HepG2 (cell line): ENCODE data around the gene IRAK2.

Source experiments
- DPF2 ChIP-seq: sonication (generic); formaldehyde crosslinking; IDR thresholded peaks from 2 replicates; pipeline ENCODE4 v1.4.0; 2020; ENCODE audit warnings: mild to moderate bottlenecking, low read depth, missing genetic modification reagents, borderline replicate concordance
- FLYWCH1 ChIP-seq: sonication (generic); formaldehyde crosslinking; IDR thresholded peaks from 2 replicates; pipeline ENCODE4 v1.8.1; 2023; ENCODE audit warnings: mild to moderate bottlenecking, missing genetic modification reagents
- MAZ ChIP-seq, 2 experiments: sonication (generic) in 1 of 2; formaldehyde crosslinking in 1 of 2; IDR thresholded peaks; 2 replicates each; pipeline versions ENCODE4 v1.5.0 to v1.6.1; 2012 to 2020; ENCODE audit warnings: low read depth in 2 of 2, mild to moderate bottlenecking in 2 of 2, borderline replicate concordance in 1 of 2, improper control_type of control experiment in 1 of 2, low read length in 1 of 2, missing genetic modification reagents in 1 of 2, moderate library complexity in 1 of 2
- RBFOX2 ChIP-seq: fragments of 200-400 bp; formaldehyde crosslinking; IDR thresholded peaks from 2 replicates; pipeline ENCODE4 v1.6.1; 2017; ENCODE audit warnings: low read depth, mild to moderate bottlenecking, low read length
- REST ChIP-seq, 2 experiments: IDR thresholded peaks; 2 replicates each; pipeline ENCODE4 v1.6.1; 2011 to 2012; ENCODE audit warnings: low read length in 2 of 2, borderline replicate concordance in 1 of 2, low read depth in 1 of 2, mild to moderate bottlenecking in 1 of 2, moderate library complexity in 1 of 2
- TAF1 ChIP-seq: sonication (generic); formaldehyde crosslinking; IDR thresholded peaks from 2 replicates; pipeline ENCODE4 v1.4.0; 2020; ENCODE audit warnings: missing genetic modification reagents
- ZFX ChIP-seq: sonication (generic); formaldehyde crosslinking; IDR thresholded peaks from 2 replicates; pipeline ENCODE4 v1.4.0; 2020; ENCODE audit warnings: mild to moderate bottlenecking, low read depth, missing genetic modification reagents, moderate library complexity
- ZMAT5 ChIP-seq: sonication (generic); formaldehyde crosslinking; IDR thresholded peaks from 2 replicates; pipeline ENCODE4 v1.5.0; 2020; ENCODE audit warnings: mild to moderate bottlenecking, low read depth, missing genetic modification reagents, borderline replicate concordance
- ZNF343 ChIP-seq: sonication (generic); formaldehyde crosslinking; IDR thresholded peaks from 2 replicates; pipeline ENCODE4 v1.4.0; 2020; ENCODE audit warnings: mild to moderate bottlenecking, missing genetic modification reagents
- ZNF407 ChIP-seq: sonication (generic); formaldehyde crosslinking; IDR thresholded peaks from one replicate; pipeline ENCODE4 v1.5.1; 2020; ENCODE audit warnings: mild to moderate bottlenecking, missing genetic modification reagents; ENCODE audit errors: not compliant biosample characterization

- TF ChIP-seq MAZ (IDR thresholded peaks at IDR 0.05; ENCODE audit: borderline replicate concordance, low read depth, low read length) (no peak), MAZ (CRISPR knock-in tag; IDR thresholded peaks at IDR 0.05; ENCODE audit: low read depth) (no peak), DPF2 (CRISPR knock-in tag) (no peak), ZFX (no peak), RBFOX2 (no peak), ZNF343 (CRISPR knock-in tag) (no peak), FLYWCH1 (CRISPR knock-in tag) (no peak), TAF1 (CRISPR knock-in tag) (no peak), ZMAT5 (CRISPR knock-in tag) (no peak), REST (IDR thresholded peaks at IDR 0.05; ENCODE audit: borderline replicate concordance in 1 of 2, low read depth in 1 of 2, low read length in 2 of 2) (no peak), ZNF407 (CRISPR knock-in tag) (no peak)
Measured at GRCh38 chr3:10173095-10173925, 8.6 kb downstream of the IRAK2 start.
